Measurements from ENCODE around the gene CHAC1.

The CHAC1 gene

GRCh38 chr15:40952901-40953712, at the start of gene CHAC1:
Gene CHAC1 (plus strand): TSS chr15:40953471. CDS start chr15:40953584, 113 bp downstream.
- DNase-seq = peak; percentile 96

- DNase-seq = no peak
Measured at GRCh38 chr15:40904552-40905201, 48.6 kb upstream of the CHAC1 start.

GRCh38 chr15:40906091-40906990, 46.9 kb upstream of the CHAC1 start:
- DNase-seq = peak; percentile 98

GRCh38 chr15:40906991-40907802, 46.1 kb upstream of the CHAC1 start:
- peak; percentile 93 for DNase-seq

GRCh38 chr15:40908095-40908494, 45.2 kb upstream of the CHAC1 start:
- peak; percentile 72 for DNase-seq

- peak; percentile 59 for DNase-seq
Measured at GRCh38 chr15:40909662-40910630, 43.3 kb upstream of the CHAC1 start.

GRCh38 chr15:40911141-40911540, 42.1 kb upstream of the CHAC1 start:
- peak; percentile 73 for DNase-seq

GRCh38 chr15:40911693-40912092, 41.6 kb upstream of the CHAC1 start:
- peak; percentile 29 for DNase-seq

- DNase-seq = no peak
Measured at GRCh38 chr15:40912478-40912877, 40.8 kb upstream of the CHAC1 start.

GRCh38 chr15:40914013-40914412, 39.3 kb upstream of the CHAC1 start:
- DNase-seq = no peak

GRCh38 chr15:40914486-40914885, 38.8 kb upstream of the CHAC1 start:
- DNase-seq = no peak

GRCh38 chr15:40915116-40915661, 38.1 kb upstream of the CHAC1 start:
- DNase-seq = no peak

- DNase-seq = no peak
Measured at GRCh38 chr15:40915679-40916078, 37.6 kb upstream of the CHAC1 start.

- no peak for DNase-seq
Measured at GRCh38 chr15:40917585-40917984, 35.7 kb upstream of the CHAC1 start.

- peak; percentile 51 for DNase-seq
Measured at GRCh38 chr15:40918146-40918798, 35.0 kb upstream of the CHAC1 start.

- no peak for DNase-seq
Measured at GRCh38 chr15:40918799-40919392, 34.4 kb upstream of the CHAC1 start.

- no peak for DNase-seq
Measured at GRCh38 chr15:40921949-40922607, 31.2 kb upstream of the CHAC1 start.

GRCh38 chr15:40922608-40923005, 30.7 kb upstream of the CHAC1 start:
- DNase-seq = no peak

- DNase-seq = no peak
Measured at GRCh38 chr15:40923551-40923950, 29.7 kb upstream of the CHAC1 start.

Measured in DMS53 (cell line).